ENCODE data around the gene AOPEP.

DNA sequence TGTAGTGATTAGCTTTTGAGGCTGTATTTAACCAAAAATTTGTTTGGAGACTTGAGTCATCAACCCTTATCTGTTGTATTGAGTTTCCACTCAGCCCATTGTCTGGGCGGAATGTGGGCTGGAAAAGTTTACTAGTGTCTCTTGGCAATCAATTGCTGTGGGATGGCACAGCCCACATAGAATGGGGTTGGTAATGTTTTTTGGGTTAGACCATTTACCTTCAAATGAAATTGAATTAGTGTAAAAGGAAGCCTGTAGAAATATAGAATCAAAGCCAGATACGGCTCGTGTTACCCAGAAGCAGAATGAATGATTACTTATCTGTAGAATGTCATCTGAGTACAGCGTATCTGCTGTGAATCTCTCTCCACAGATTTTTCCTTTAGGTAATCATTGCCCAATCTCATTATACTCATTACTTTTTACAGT, 142.9 kb downstream of the AOPEP start:
- TF ChIP-seq, protein P1, sequence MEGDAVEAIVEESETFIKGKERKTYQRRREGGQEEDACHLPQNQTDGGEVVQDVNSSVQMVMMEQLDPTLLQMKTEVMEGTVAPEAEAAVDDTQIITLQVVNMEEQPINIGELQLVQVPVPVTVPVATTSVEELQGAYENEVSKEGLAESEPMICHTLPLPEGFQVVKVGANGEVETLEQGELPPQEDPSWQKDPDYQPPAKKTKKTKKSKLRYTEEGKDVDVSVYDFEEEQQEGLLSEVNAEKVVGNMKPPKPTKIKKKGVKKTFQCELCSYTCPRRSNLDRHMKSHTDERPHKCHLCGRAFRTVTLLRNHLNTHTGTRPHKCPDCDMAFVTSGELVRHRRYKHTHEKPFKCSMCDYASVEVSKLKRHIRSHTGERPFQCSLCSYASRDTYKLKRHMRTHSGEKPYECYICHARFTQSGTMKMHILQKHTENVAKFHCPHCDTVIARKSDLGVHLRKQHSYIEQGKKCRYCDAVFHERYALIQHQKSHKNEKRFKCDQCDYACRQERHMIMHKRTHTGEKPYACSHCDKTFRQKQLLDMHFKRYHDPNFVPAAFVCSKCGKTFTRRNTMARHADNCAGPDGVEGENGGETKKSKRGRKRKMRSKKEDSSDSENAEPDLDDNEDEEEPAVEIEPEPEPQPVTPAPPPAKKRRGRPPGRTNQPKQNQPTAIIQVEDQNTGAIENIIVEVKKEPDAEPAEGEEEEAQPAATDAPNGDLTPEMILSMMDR (IDR thresholded peaks at IDR 0.05), result no peak
- TF ChIP-seq EP300 (IDR thresholded peaks at IDR 0.05) (no peak), POLR2A (IDR thresholded peaks at IDR 0.05; ENCODE audit: low read depth) (no peak), POLR2AphosphoS5 (IDR thresholded peaks at IDR 0.05) (no peak)

Data from esophagus muscularis mucosa (tissue), 4 donors.